GM23338 (cell line): ENCODE data around the gene IDH3A. TPM values are rescaled to one million over a fixed set of nuclear protein-coding genes. Genes with fewer than 3 reads are reported as not detected.

Experiments
- CREB1 ChIP-seq: fragments of 250-450 bp; sonication (Bioruptor Pico); IDR thresholded peaks from 2 replicates; pipeline ENCODE4 v1.5.0; 2020; ENCODE audit warnings: low read depth, mild to moderate bottlenecking, moderate library complexity
- CTCF ChIP-seq, 2 experiments: fragments of 200-600 bp in 1 of 2; sonication (generic) in 1 of 2; conservative IDR thresholded peaks; 2 replicates each; pipeline versions ENCODE4 v1.5.1 to v1.6.1; 2016 to 2017; ENCODE audit warnings: antibody characterized with exemption in 2 of 2, low read depth in 2 of 2, mild to moderate bottlenecking in 2 of 2, moderate library complexity in 1 of 2
- ETS1 ChIP-seq: IDR thresholded peaks from 2 replicates; pipeline ENCODE4 v1.6.1; 2016; ENCODE audit warnings: antibody characterized with exemption
- EZH2 ChIP-seq: fragments of 200-600 bp; sonication (generic); IDR thresholded peaks from one replicate; pipeline ENCODE4 v1.8.0; 2017; ENCODE audit warnings: antibody characterized with exemption, mild to moderate bottlenecking, low read depth; ENCODE audit not compliant: unreplicated experiment
- EZH2phosphoT487 ChIP-seq: fragments of 200-600 bp; sonication (generic); IDR thresholded peaks from one replicate; pipeline ENCODE4 v1.8.1; 2018; ENCODE audit warnings: antibody characterized with exemption; ENCODE audit not compliant: unreplicated experiment
- JUNB ChIP-seq: IDR thresholded peaks from one replicate; pipeline ENCODE4 v1.6.1; 2016; ENCODE audit warnings: antibody characterized with exemption; ENCODE audit not compliant: unreplicated experiment
- NANOG ChIP-seq: IDR thresholded peaks from 2 replicates; pipeline ENCODE4 v1.6.1; 2016; ENCODE audit warnings: antibody characterized with exemption, borderline replicate concordance
- POLR2AphosphoS5 ChIP-seq: IDR thresholded peaks from 2 replicates; pipeline ENCODE4 v1.6.1; 2016; ENCODE audit warnings: antibody characterized with exemption, low read depth
- STAT1 ChIP-seq: IDR thresholded peaks from one replicate; pipeline ENCODE4 v1.6.1; 2016; ENCODE audit warnings: antibody characterized with exemption; ENCODE audit not compliant: unreplicated experiment
- ZNF114 ChIP-seq: fragments of 250-450 bp; sonication (Bioruptor Pico); IDR thresholded peaks from 2 replicates; pipeline ENCODE4 v1.5.0; 2020; ENCODE audit warnings: mild to moderate bottlenecking, moderate library complexity
- ZNF331 ChIP-seq: fragments of 250-450 bp; sonication (Bioruptor Pico); IDR thresholded peaks from 2 replicates; pipeline ENCODE4 v1.5.0; 2020; ENCODE audit warnings: low read depth, mild to moderate bottlenecking, moderate library complexity
- ZNF462 ChIP-seq: fragments of 250-450 bp; sonication (Bioruptor Pico); IDR thresholded peaks from 2 replicates; pipeline ENCODE4 v1.5.0; 2020; ENCODE audit warnings: mild to moderate bottlenecking, moderate library complexity
- polyA plus RNA-seq: library from polyadenylated mRNA; unstranded; fragments of >200 nt; fragmentation: Nextera tagmentation; extraction: Ambion mirVana; gene quantifications from 2 replicates; pipeline ENCODE4 v1.2.1, GENCODE V29; 2016
- total RNA-seq: library from RNA; depleted of rRNA; stranded (reverse); fragments of >200 nt; shearing (Covaris generic); gene quantifications from 2 replicates; pipeline ENCODE4 v1.2.3, GENCODE V29; 2014

The IDH3A gene
- total and polyA plus RNA-seq, 2 experiments from 2014 or later, result 24.1 to 41.6 TPM

- no peak for TF ChIP-seq ZNF462
- no peak for TF ChIP-seq ETS1
- TF ChIP-seq NANOG, result no peak
- no peak for TF ChIP-seq EZH2
- TF ChIP-seq ZNF114, result no peak
- TF ChIP-seq CTCF (conservative IDR thresholded peaks at IDR 0.05; ENCODE audit: low read depth in 2 of 2), result no peak
- TF ChIP-seq POLR2AphosphoS5, result no peak
- TF ChIP-seq EZH2phosphoT487, result no peak
- TF ChIP-seq STAT1, result no peak
- TF ChIP-seq ZNF331 (CRISPR knock-in tag), result no peak
- TF ChIP-seq JUNB, result no peak
- TF ChIP-seq CREB1 (CRISPR knock-in tag), result no peak
These were observed 6.3 kb downstream of the IDH3A start (continued) for GRCh38 chr15:78155355-78155939.
